ENCODE results near the gene LAIR1. TPM values are rescaled to one million over a fixed set of nuclear protein-coding genes. Genes with fewer than 3 reads are reported as not detected.

The LAIR1 gene
- total and polyA plus RNA-seq, 4 donors = 1.2 to 16.3 (median 4.8) TPM

DNA sequence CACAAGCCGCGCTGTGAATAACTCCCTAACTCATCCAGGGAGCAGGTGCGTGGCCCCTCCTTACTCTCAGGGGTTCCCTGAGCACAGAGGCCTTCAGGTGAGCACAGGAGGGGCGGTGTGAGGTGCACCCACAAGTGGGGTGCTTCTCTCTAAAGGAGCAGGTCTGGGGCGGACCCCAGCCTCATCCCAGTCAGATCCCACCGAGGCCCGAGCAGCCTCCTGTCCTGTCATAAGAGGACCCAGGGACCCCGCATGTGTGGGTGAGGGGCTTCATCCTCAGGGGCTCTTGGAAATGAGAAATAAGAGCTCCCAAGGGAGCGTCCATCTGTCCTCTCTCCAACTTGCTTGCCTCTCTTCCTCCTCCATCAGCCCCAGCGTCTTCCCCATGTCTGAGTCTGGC lies 48.8 kb downstream of the LAIR1 start:
- Histone ChIP-seq H3K36me3 (ENCODE audit: control insufficient read depth in 4 of 4, insufficient read depth in 3 of 4, low read depth in 1 of 4, low read length in 3 of 4) (no peaks in the 10 kb centered on the region), H3K27ac (ENCODE audit: low read depth in 1 of 2, low read length in 2 of 2) (peak overlapping the region in 1 of 2 donors; percentile 64), H3K4me1 (ENCODE audit: control insufficient read depth in 4 of 4, insufficient read depth in 4 of 4, low read length in 3 of 4) (no peaks in the 10 kb centered on the region), H3K27me3 (ENCODE audit: control insufficient read depth in 4 of 4, insufficient read depth in 4 of 4, low read length in 3 of 4) (peaks cover 0 to 3% (median 1%) of the 10 kb centered on the region in 4 donors), H3K9me3 (ENCODE audit: control insufficient read depth in 4 of 4, low read length in 3 of 4) (peaks cover 0 to 2% (median 0%) of the 10 kb centered on the region in 4 donors), H3K4me3 (ENCODE audit: low read depth in 1 of 3, low read length in 3 of 3) (no peak overlapping the region), H3K9ac (ENCODE audit: low read depth in 1 of 2, low read length in 2 of 2) (no peak overlapping the region)
- 79% methylated on average over 10 of the region's 10 CpGs for WGBS
- no peak for DNase-seq (ENCODE audit: low spot score)
- TF ChIP-seq, protein P1, sequence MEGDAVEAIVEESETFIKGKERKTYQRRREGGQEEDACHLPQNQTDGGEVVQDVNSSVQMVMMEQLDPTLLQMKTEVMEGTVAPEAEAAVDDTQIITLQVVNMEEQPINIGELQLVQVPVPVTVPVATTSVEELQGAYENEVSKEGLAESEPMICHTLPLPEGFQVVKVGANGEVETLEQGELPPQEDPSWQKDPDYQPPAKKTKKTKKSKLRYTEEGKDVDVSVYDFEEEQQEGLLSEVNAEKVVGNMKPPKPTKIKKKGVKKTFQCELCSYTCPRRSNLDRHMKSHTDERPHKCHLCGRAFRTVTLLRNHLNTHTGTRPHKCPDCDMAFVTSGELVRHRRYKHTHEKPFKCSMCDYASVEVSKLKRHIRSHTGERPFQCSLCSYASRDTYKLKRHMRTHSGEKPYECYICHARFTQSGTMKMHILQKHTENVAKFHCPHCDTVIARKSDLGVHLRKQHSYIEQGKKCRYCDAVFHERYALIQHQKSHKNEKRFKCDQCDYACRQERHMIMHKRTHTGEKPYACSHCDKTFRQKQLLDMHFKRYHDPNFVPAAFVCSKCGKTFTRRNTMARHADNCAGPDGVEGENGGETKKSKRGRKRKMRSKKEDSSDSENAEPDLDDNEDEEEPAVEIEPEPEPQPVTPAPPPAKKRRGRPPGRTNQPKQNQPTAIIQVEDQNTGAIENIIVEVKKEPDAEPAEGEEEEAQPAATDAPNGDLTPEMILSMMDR (IDR thresholded peaks at IDR 0.05; ENCODE audit: low read depth, low read length, missing input control) = no peak
- TF ChIP-seq RAD21 (IDR thresholded peaks at IDR 0.05) (no peak), EGR1 (IDR thresholded peaks at IDR 0.05; ENCODE audit: low read depth in 2 of 2) (no peak), NR2F2 (IDR thresholded peaks at IDR 0.05) (no peak), FOXA1 (IDR thresholded peaks at IDR 0.05) (no peak), GABPA (IDR thresholded peaks at IDR 0.05 in 1 of 2, conservative IDR thresholded peaks at IDR 0.05 in 1 of 2) (no peak), SP1 (IDR thresholded peaks at IDR 0.05) (no peak), TAF1 (conservative IDR thresholded peaks at IDR 0.05) (no peak), FOXA2 (IDR thresholded peaks at IDR 0.05) (no peak), JUND (IDR thresholded peaks at IDR 0.05) (no peak), RXRA (IDR thresholded peaks at IDR 0.05) (no peak), HNF4A (conservative IDR thresholded peaks at IDR 0.05) (no peak), YY1 (IDR thresholded peaks at IDR 0.05) (no peak), HNF4G (IDR thresholded peaks at IDR 0.05) (no peak)
- TF ChIP-seq, protein P2, sequence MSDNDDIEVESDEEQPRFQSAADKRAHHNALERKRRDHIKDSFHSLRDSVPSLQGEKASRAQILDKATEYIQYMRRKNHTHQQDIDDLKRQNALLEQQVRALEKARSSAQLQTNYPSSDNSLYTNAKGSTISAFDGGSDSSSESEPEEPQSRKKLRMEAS (IDR thresholded peaks at IDR 0.05) = no peak
- TF ChIP-seq, protein P3, sequence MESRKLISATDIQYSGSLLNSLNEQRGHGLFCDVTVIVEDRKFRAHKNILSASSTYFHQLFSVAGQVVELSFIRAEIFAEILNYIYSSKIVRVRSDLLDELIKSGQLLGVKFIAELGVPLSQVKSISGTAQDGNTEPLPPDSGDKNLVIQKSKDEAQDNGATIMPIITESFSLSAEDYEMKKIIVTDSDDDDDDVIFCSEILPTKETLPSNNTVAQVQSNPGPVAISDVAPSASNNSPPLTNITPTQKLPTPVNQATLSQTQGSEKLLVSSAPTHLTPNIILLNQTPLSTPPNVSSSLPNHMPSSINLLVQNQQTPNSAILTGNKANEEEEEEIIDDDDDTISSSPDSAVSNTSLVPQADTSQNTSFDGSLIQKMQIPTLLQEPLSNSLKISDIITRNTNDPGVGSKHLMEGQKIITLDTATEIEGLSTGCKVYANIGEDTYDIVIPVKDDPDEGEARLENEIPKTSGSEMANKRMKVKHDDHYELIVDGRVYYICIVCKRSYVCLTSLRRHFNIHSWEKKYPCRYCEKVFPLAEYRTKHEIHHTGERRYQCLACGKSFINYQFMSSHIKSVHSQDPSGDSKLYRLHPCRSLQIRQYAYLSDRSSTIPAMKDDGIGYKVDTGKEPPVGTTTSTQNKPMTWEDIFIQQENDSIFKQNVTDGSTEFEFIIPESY (IDR thresholded peaks at IDR 0.05) = no peak
- TF ChIP-seq, protein P4, sequence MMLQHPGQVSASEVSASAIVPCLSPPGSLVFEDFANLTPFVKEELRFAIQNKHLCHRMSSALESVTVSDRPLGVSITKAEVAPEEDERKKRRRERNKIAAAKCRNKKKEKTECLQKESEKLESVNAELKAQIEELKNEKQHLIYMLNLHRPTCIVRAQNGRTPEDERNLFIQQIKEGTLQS (IDR thresholded peaks at IDR 0.05) = no peak
- TF ChIP-seq, protein P5, sequence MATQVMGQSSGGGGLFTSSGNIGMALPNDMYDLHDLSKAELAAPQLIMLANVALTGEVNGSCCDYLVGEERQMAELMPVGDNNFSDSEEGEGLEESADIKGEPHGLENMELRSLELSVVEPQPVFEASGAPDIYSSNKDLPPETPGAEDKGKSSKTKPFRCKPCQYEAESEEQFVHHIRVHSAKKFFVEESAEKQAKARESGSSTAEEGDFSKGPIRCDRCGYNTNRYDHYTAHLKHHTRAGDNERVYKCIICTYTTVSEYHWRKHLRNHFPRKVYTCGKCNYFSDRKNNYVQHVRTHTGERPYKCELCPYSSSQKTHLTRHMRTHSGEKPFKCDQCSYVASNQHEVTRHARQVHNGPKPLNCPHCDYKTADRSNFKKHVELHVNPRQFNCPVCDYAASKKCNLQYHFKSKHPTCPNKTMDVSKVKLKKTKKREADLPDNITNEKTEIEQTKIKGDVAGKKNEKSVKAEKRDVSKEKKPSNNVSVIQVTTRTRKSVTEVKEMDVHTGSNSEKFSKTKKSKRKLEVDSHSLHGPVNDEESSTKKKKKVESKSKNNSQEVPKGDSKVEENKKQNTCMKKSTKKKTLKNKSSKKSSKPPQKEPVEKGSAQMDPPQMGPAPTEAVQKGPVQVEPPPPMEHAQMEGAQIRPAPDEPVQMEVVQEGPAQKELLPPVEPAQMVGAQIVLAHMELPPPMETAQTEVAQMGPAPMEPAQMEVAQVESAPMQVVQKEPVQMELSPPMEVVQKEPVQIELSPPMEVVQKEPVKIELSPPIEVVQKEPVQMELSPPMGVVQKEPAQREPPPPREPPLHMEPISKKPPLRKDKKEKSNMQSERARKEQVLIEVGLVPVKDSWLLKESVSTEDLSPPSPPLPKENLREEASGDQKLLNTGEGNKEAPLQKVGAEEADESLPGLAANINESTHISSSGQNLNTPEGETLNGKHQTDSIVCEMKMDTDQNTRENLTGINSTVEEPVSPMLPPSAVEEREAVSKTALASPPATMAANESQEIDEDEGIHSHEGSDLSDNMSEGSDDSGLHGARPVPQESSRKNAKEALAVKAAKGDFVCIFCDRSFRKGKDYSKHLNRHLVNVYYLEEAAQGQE (IDR thresholded peaks at IDR 0.05) = no peak

All from liver (tissue), 9 donors.